ENCODE measurements around the gene WDR90.

Gene WDR90

DNA sequence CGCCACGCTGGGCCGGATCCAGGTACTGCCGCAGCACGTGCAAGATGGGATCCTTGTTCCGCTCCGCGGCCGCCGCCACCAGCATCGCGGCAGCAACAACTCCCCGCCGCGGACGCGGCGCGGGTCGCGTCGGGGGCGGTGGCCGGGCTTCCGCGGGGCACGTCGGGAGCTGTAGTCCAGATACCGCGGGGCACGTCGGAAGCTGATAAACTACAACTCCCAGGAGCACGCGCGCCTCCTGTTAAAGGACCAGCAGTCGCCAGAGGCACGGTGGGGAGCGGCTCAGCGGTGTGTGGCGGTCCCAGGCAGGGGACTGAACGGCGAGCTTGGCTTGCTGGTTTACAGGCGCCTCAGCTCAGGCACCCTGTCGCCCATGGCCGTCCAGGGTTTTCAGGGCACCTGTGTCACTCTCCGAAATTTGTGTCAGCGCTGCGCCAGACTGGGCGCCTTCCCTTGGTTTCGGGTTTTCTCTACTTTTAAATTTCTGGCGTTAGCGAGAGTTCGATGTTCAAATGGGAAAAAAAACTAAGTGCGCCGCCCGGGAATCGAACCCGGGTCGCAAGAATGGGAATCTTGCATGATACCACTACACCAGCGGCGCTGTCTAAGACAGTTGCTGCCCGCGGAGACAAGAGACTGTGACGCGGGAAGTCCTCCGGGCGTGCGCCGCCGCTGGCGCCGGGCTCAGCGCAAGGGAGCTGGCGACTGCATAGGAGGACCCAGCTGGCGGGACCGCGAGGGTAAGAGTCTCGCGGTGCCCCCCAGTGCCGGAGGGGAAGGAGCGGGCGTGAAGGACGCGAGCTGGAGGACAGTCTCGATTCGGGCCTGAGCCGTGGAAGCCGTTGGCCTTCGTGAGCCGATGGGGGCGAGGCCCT lies 12.7 kb upstream of the WDR90 start, which contains the start of gene METTL26 (continued):
- TF ChIP-seq, protein P1, sequence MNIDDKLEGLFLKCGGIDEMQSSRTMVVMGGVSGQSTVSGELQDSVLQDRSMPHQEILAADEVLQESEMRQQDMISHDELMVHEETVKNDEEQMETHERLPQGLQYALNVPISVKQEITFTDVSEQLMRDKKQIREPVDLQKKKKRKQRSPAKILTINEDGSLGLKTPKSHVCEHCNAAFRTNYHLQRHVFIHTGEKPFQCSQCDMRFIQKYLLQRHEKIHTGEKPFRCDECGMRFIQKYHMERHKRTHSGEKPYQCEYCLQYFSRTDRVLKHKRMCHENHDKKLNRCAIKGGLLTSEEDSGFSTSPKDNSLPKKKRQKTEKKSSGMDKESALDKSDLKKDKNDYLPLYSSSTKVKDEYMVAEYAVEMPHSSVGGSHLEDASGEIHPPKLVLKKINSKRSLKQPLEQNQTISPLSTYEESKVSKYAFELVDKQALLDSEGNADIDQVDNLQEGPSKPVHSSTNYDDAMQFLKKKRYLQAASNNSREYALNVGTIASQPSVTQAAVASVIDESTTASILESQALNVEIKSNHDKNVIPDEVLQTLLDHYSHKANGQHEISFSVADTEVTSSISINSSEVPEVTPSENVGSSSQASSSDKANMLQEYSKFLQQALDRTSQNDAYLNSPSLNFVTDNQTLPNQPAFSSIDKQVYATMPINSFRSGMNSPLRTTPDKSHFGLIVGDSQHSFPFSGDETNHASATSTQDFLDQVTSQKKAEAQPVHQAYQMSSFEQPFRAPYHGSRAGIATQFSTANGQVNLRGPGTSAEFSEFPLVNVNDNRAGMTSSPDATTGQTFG (tag by site-specific recombination; IDR thresholded peaks at IDR 0.05; ENCODE audit: borderline replicate concordance), result no peak
- TF ChIP-seq ZNF10 (tag by site-specific recombination; IDR thresholded peaks at IDR 0.05), result no peak
- TF ChIP-seq, protein P2, sequence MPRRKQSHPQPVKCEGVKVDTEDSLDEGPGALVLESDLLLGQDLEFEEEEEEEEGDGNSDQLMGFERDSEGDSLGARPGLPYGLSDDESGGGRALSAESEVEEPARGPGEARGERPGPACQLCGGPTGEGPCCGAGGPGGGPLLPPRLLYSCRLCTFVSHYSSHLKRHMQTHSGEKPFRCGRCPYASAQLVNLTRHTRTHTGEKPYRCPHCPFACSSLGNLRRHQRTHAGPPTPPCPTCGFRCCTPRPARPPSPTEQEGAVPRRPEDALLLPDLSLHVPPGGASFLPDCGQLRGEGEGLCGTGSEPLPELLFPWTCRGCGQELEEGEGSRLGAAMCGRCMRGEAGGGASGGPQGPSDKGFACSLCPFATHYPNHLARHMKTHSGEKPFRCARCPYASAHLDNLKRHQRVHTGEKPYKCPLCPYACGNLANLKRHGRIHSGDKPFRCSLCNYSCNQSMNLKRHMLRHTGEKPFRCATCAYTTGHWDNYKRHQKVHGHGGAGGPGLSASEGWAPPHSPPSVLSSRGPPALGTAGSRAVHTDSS (tag by site-specific recombination; IDR thresholded peaks at IDR 0.05), result peak; percentile 38; the same call in 1 of the 2 replicates
- no peak for TF ChIP-seq MYNN (tag by site-specific recombination; IDR thresholded peaks at IDR 0.05; ENCODE audit: borderline replicate concordance)
- no peak for TF ChIP-seq ZNF670 (tag by site-specific recombination; IDR thresholded peaks at IDR 0.05; ENCODE audit: low read depth)
- TF ChIP-seq ZNF548 (tag by site-specific recombination; IDR thresholded peaks at IDR 0.05), result no peak
- TF ChIP-seq ZNF24 (tag by site-specific recombination; IDR thresholded peaks at IDR 0.05), result peak; percentile 93
- no peak for TF ChIP-seq WT1 (tag by site-specific recombination; IDR thresholded peaks at IDR 0.05)
- TF ChIP-seq ZNF146 (tag by site-specific recombination; IDR thresholded peaks at IDR 0.05), result no peak
- no peak for TF ChIP-seq ZNF169 (tag by site-specific recombination; IDR thresholded peaks at IDR 0.05)
- TF ChIP-seq ZNF707 (tag by site-specific recombination; IDR thresholded peaks at IDR 0.05), result no peak
- TF ChIP-seq, protein P3, sequence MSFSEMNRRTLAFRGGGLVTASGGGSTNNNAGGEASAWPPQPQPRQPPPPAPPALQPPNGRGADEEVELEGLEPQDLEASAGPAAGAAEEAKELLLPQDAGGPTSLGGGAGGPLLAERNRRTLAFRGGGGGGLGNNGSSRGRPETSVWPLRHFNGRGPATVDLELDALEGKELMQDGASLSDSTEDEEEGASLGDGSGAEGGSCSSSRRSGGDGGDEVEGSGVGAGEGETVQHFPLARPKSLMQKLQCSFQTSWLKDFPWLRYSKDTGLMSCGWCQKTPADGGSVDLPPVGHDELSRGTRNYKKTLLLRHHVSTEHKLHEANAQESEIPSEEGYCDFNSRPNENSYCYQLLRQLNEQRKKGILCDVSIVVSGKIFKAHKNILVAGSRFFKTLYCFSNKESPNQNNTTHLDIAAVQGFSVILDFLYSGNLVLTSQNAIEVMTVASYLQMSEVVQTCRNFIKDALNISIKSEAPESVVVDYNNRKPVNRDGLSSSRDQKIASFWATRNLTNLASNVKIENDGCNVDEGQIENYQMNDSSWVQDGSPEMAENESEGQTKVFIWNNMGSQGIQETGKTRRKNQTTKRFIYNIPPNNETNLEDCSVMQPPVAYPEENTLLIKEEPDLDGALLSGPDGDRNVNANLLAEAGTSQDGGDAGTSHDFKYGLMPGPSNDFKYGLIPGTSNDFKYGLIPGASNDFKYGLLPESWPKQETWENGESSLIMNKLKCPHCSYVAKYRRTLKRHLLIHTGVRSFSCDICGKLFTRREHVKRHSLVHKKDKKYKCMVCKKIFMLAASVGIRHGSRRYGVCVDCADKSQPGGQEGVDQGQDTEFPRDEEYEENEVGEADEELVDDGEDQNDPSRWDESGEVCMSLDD (tag by site-specific recombination; IDR thresholded peaks at IDR 0.05), result 0 out of 2 replicates have a peak, but pooled peaks have one; percentile 20
- TF ChIP-seq ZNF558 (tag by site-specific recombination; IDR thresholded peaks at IDR 0.05), result no peak
- TF ChIP-seq, protein P4, sequence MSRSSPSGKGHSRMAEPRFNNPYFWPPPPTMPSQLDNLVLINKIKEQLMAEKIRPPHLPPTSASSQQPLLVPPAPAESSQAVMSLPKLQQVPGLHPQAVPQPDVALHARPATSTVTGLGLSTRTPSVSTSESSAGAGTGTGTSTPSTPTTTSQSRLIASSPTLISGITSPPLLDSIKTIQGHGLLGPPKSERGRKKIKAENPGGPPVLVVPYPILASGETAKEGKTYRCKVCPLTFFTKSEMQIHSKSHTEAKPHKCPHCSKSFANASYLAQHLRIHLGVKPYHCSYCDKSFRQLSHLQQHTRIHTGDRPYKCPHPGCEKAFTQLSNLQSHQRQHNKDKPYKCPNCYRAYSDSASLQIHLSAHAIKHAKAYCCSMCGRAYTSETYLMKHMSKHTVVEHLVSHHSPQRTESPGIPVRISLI (tag by site-specific recombination; IDR thresholded peaks at IDR 0.05), result peak; percentile 91; the same call in 1 of the 2 replicates
- TF ChIP-seq ZBTB21 (tag by site-specific recombination; IDR thresholded peaks at IDR 0.05), result peak; percentile 55; the same call in 1 of the 2 replicates
- peak; percentile 99 for TF ChIP-seq ZNF610 (tag by site-specific recombination; IDR thresholded peaks at IDR 0.05; ENCODE audit: borderline replicate concordance)
- TF ChIP-seq ZFP37 (tag by site-specific recombination; IDR thresholded peaks at IDR 0.05), result peak; percentile 79
- no peak for TF ChIP-seq ZNF404 (tag by site-specific recombination; IDR thresholded peaks at IDR 0.05)
- no peak for TF ChIP-seq ZNF837 (tag by site-specific recombination; IDR thresholded peaks at IDR 0.05)
- peak; percentile 73 for TF ChIP-seq ZNF843 (tag by site-specific recombination; IDR thresholded peaks at IDR 0.05)
- TF ChIP-seq GLI4 (tag by site-specific recombination; IDR thresholded peaks at IDR 0.05), result peak; percentile 74; the same call in 1 of the 2 replicates
- TF ChIP-seq KLF10 (tag by site-specific recombination; IDR thresholded peaks at IDR 0.05), result peak; percentile 93
- TF ChIP-seq ZNF239 (tag by site-specific recombination; IDR thresholded peaks at IDR 0.05), result no peak
- TF ChIP-seq, protein P5, sequence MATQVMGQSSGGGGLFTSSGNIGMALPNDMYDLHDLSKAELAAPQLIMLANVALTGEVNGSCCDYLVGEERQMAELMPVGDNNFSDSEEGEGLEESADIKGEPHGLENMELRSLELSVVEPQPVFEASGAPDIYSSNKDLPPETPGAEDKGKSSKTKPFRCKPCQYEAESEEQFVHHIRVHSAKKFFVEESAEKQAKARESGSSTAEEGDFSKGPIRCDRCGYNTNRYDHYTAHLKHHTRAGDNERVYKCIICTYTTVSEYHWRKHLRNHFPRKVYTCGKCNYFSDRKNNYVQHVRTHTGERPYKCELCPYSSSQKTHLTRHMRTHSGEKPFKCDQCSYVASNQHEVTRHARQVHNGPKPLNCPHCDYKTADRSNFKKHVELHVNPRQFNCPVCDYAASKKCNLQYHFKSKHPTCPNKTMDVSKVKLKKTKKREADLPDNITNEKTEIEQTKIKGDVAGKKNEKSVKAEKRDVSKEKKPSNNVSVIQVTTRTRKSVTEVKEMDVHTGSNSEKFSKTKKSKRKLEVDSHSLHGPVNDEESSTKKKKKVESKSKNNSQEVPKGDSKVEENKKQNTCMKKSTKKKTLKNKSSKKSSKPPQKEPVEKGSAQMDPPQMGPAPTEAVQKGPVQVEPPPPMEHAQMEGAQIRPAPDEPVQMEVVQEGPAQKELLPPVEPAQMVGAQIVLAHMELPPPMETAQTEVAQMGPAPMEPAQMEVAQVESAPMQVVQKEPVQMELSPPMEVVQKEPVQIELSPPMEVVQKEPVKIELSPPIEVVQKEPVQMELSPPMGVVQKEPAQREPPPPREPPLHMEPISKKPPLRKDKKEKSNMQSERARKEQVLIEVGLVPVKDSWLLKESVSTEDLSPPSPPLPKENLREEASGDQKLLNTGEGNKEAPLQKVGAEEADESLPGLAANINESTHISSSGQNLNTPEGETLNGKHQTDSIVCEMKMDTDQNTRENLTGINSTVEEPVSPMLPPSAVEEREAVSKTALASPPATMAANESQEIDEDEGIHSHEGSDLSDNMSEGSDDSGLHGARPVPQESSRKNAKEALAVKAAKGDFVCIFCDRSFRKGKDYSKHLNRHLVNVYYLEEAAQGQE (tag by site-specific recombination; IDR thresholded peaks at IDR 0.05), result peak; percentile 49; the same call in 1 of the 2 replicates
- peak; percentile 54 for TF ChIP-seq ZNF341 (tag by site-specific recombination; IDR thresholded peaks at IDR 0.05; ENCODE audit: low read depth)
- TF ChIP-seq SCRT1 (tag by site-specific recombination; IDR thresholded peaks at IDR 0.05; ENCODE audit: borderline replicate concordance), result no peak

Measured in HEK293 (cell line).